H9 (cell line): ENCODE measurements around the gene CSTPP1. TPM values are rescaled to one million over a fixed set of nuclear protein-coding genes. Genes with fewer than 3 reads are reported as not detected.

Source experiments
- DNase-seq: peaks from one replicate; pipeline ENCODE4 v3.0.0-alpha.2; 2017
- H2AFZ ChIP-seq: one replicate; pipeline ENCODE4 v1.6.1; 2013; ENCODE audit warnings: mild to moderate bottlenecking, low read length, control low read depth, moderate library complexity
- H2AK5ac ChIP-seq: 2 replicates; pipeline ENCODE4 v1.6.1; 2013; ENCODE audit warnings: low read length, control low read depth, mixed read lengths; ENCODE audit not compliant: insufficient read length
- H2BK120ac ChIP-seq: one replicate; pipeline ENCODE4 v1.6.1; 2013; ENCODE audit warnings: low read depth, mild to moderate bottlenecking, low read length, control low read depth, inconsistent platforms; ENCODE audit not compliant: poor library complexity, severe bottlenecking
- H2BK12ac ChIP-seq: 2 replicates; pipeline ENCODE4 v1.6.1; 2013; ENCODE audit warnings: low read length, control low read depth, mixed read lengths, low read depth; ENCODE audit not compliant: insufficient read length
- H2BK15ac ChIP-seq: 2 replicates; pipeline ENCODE4 v1.6.1; 2013; ENCODE audit warnings: low read depth, low read length, control low read depth
- H2BK20ac ChIP-seq: one replicate; pipeline ENCODE4 v1.6.1; 2013; ENCODE audit warnings: low read depth, mild to moderate bottlenecking, low read length, control low read depth, inconsistent platforms; ENCODE audit not compliant: poor library complexity, severe bottlenecking
- H2BK5ac ChIP-seq: 2 replicates; pipeline ENCODE4 v1.6.1; 2013; ENCODE audit warnings: low read length, control low read depth, mixed read lengths; ENCODE audit not compliant: insufficient read length
- H3K14ac ChIP-seq: 2 replicates; pipeline ENCODE4 v1.6.1; 2013; ENCODE audit warnings: low read length, control low read depth; ENCODE audit not compliant: insufficient read depth
- H3K18ac ChIP-seq: 2 replicates; pipeline ENCODE4 v1.6.1; 2013; ENCODE audit warnings: low read depth, mild to moderate bottlenecking, mixed read lengths, low read length, control low read depth; ENCODE audit not compliant: insufficient read length
- H3K23ac ChIP-seq: 2 replicates; pipeline ENCODE4 v1.6.1; 2013; ENCODE audit warnings: low read length, control low read depth, mixed read lengths, low read depth; ENCODE audit not compliant: insufficient read length
- H3K23me2 ChIP-seq: 2 replicates; pipeline ENCODE4 v1.6.1; 2013; ENCODE audit warnings: low read depth, mild to moderate bottlenecking, mixed read lengths, low read length, control low read depth; ENCODE audit not compliant: insufficient read length, poor library complexity, severe bottlenecking
- H3K27ac ChIP-seq: 2 replicates; pipeline ENCODE4 v1.5.1; 2013; ENCODE audit warnings: low read length, control low read depth, mixed read lengths, low read depth; ENCODE audit not compliant: insufficient read length
- H3K27me3 ChIP-seq: 2 replicates; pipeline ENCODE4 v1.6.1; 2013; ENCODE audit warnings: low read length, control low read depth, inconsistent platforms; ENCODE audit not compliant: insufficient read depth
- H3K4ac ChIP-seq: 2 replicates; pipeline ENCODE4 v1.6.1; 2013; ENCODE audit warnings: low read depth, mild to moderate bottlenecking, control low read depth, inconsistent platforms, low read length, moderate library complexity
- H3K4me1 ChIP-seq: 2 replicates; pipeline ENCODE4 v1.6.1; 2013; ENCODE audit warnings: low read length, control low read depth, inconsistent platforms; ENCODE audit not compliant: insufficient read depth
- H3K4me2 ChIP-seq: 2 replicates; pipeline ENCODE4 v1.6.1; 2013; ENCODE audit warnings: low read length, control low read depth, mixed read lengths; ENCODE audit not compliant: insufficient read length, insufficient read depth
- H3K56ac ChIP-seq: 2 replicates; pipeline ENCODE4 v1.6.1; 2013; ENCODE audit warnings: low read depth, mild to moderate bottlenecking, mixed read lengths, low read length, control low read depth; ENCODE audit not compliant: insufficient read length
- H3K79me1 ChIP-seq: 2 replicates; pipeline ENCODE4 v1.6.1; 2013; ENCODE audit warnings: low read depth, mild to moderate bottlenecking, moderate library complexity, low read length, control low read depth, inconsistent platforms; ENCODE audit not compliant: insufficient read depth, poor library complexity, severe bottlenecking
- H3K79me2 ChIP-seq: 2 replicates; pipeline ENCODE4 v1.6.1; 2013; ENCODE audit warnings: low read length, control low read depth, inconsistent platforms; ENCODE audit not compliant: insufficient read depth
- H3K9ac ChIP-seq: 2 replicates; pipeline ENCODE4 v1.6.1; 2013; ENCODE audit warnings: low read length, control low read depth, mixed read lengths; ENCODE audit not compliant: insufficient read length; ENCODE audit errors: extremely low read depth
- H3K9me3 ChIP-seq: one replicate; pipeline ENCODE4 v1.6.1; 2013; ENCODE audit warnings: low read depth, low read length, inconsistent platforms; ENCODE audit not compliant: control insufficient read depth
- H3T11ph ChIP-seq: one replicate; pipeline ENCODE4 v1.6.1; 2013; ENCODE audit warnings: mild to moderate bottlenecking, low read length, control low read depth, inconsistent platforms
- H4K20me1 ChIP-seq: one replicate; pipeline ENCODE4 v1.6.1; 2013; ENCODE audit not compliant: control insufficient read depth, insufficient read length, insufficient read depth
- H4K5ac ChIP-seq: 2 replicates; pipeline ENCODE4 v1.6.1; 2013; ENCODE audit warnings: low read depth, mild to moderate bottlenecking, mixed read lengths, low read length, control low read depth; ENCODE audit not compliant: insufficient read length
- H4K8ac ChIP-seq: replicated peaks from 2 replicates; pipeline ENCODE4 v1.6.1; 2013; ENCODE audit warnings: low read length, control low read depth, mixed read lengths, low read depth; ENCODE audit not compliant: insufficient read length
- H4K91ac ChIP-seq: 2 replicates; pipeline ENCODE4 v1.6.1; 2013; ENCODE audit warnings: low read depth, mild to moderate bottlenecking, moderate library complexity, mixed read lengths, low read length, control low read depth; ENCODE audit not compliant: insufficient read length
- H3K27ac Mint-ChIP-seq, 3 experiments: 2 replicates in 2 of 3; 3 replicates in 1 of 3; pipeline ENCODE4 v1.8.0; 2020 to 2021; ENCODE audit warnings: mixed read lengths in 3 of 3, mild to moderate bottlenecking in 1 of 3, moderate library complexity in 1 of 3
- H3K27me3 Mint-ChIP-seq: 2 replicates; pipeline ENCODE4 v1.8.0; 2021; ENCODE audit warnings: low read depth, mild to moderate bottlenecking, moderate library complexity, mixed read lengths
- H3K36me3 Mint-ChIP-seq, 3 experiments: 2 replicates in 2 of 3; 3 replicates in 1 of 3; pipeline ENCODE4 v1.8.0; 2020 to 2021; ENCODE audit warnings: low read depth in 3 of 3, mixed read lengths in 3 of 3; ENCODE audit not compliant: insufficient read depth in 1 of 3
- H3K4me1 Mint-ChIP-seq, 2 experiments: 2 replicates each; pipeline ENCODE4 v1.8.0; 2020; ENCODE audit warnings: mixed read lengths in 2 of 2
- H3K4me3 Mint-ChIP-seq, 2 experiments: 2 replicates in 1 of 2; 3 replicates in 1 of 2; pipeline ENCODE4 v1.8.0; 2020 to 2021; ENCODE audit warnings: mild to moderate bottlenecking in 2 of 2, mixed read lengths in 2 of 2, moderate library complexity in 1 of 2
- H3K9me3 Mint-ChIP-seq, 2 experiments: 2 replicates in 1 of 2; 3 replicates in 1 of 2; pipeline ENCODE4 v1.8.0; 2020; ENCODE audit warnings: mild to moderate bottlenecking in 2 of 2, mixed read lengths in 2 of 2, moderate library complexity in 1 of 2
- WGBS: extraction: QIAGEN DNeasy Blood & Tissue Kit; methylation state at CpG from one replicate; pipeline ENCODE4 v1.1.7; 2013; ENCODE audit warnings: missing lambda C conversion rate, low lambda C conversion rate, mixed read lengths; ENCODE audit not compliant: insufficient read length; ENCODE audit errors: extremely low coverage; 5-methylcytosine and 5-hydroxymethylcytosine counted together
- total RNA-seq: library from RNA; stranded (reverse); gene quantifications from 2 replicates; pipeline ENCODE4 v1.2.1, GENCODE V29; 2021
- TF ChIP-seq, protein P1 (sequence below): fragments of 200-600 bp; sonication (generic); conservative IDR thresholded peaks from 3 replicates; pipeline ENCODE4 v1.8.0; 2021; ENCODE audit warnings: antibody characterized with exemption, mild to moderate bottlenecking

Gene CSTPP1
- total RNA-seq, 1 experiment from 2014 or later = 21.2 TPM

DNA sequence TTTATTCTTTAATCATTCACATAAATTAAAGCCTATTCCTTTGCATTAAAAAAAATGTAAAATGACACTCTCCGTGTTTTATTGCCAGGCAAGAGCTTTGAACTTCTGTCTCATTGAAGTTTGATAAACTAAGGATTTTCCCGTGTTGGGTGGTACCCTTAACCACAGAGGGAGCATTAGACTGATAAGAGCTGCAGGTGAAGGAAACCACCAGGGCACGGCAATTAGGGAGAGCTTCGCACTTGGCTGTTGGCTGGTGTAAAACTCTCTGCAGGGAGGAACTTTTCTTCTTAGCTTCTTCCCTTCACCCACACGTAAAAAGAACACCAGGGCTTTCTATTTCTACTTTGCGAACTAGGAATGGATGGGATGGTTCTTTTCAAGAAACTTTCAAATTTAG, 47.0 kb downstream of the CSTPP1 start:
- no peaks in the 10 kb centered on the region for H3K27me3 ChIP-seq
- H2BK20ac ChIP-seq = no peak overlapping the region
- H4K8ac ChIP-seq = no peak overlapping the region
- H3K23ac ChIP-seq = no peak overlapping the region
- H3K27ac ChIP-seq = no peak overlapping the region
- no peak overlapping the region for H3K14ac ChIP-seq
- H3K79me2 ChIP-seq = no peaks in the 10 kb centered on the region
- no peaks in the 10 kb centered on the region for H3K27me3 Mint-ChIP-seq
- no peak overlapping the region for H2BK5ac ChIP-seq
- no peak overlapping the region for H2BK120ac ChIP-seq
- H3K27ac Mint-ChIP-seq = no peak overlapping the region
- no peak overlapping the region for H3T11ph ChIP-seq
- DNase-seq = no peak
- H3K18ac ChIP-seq = no peak overlapping the region
- no peak overlapping the region for H4K91ac ChIP-seq
- no peak overlapping the region for H3K9ac ChIP-seq
- no CpG with 5 or more reads among the region's 6 CpGs for WGBS
- no peak overlapping the region for H3K4ac ChIP-seq
- no peak overlapping the region for H2AK5ac ChIP-seq
- H2AFZ ChIP-seq = no peak overlapping the region
- no peak overlapping the region for H3K4me3 Mint-ChIP-seq
- no peaks in the 10 kb centered on the region for H4K20me1 ChIP-seq
- no peak overlapping the region for H3K4me2 ChIP-seq
- H3K23me2 ChIP-seq = no peaks in the 10 kb centered on the region
- no peak overlapping the region for H4K5ac ChIP-seq
- no peaks in the 10 kb centered on the region for H3K79me1 ChIP-seq
- TF ChIP-seq, protein P1, sequence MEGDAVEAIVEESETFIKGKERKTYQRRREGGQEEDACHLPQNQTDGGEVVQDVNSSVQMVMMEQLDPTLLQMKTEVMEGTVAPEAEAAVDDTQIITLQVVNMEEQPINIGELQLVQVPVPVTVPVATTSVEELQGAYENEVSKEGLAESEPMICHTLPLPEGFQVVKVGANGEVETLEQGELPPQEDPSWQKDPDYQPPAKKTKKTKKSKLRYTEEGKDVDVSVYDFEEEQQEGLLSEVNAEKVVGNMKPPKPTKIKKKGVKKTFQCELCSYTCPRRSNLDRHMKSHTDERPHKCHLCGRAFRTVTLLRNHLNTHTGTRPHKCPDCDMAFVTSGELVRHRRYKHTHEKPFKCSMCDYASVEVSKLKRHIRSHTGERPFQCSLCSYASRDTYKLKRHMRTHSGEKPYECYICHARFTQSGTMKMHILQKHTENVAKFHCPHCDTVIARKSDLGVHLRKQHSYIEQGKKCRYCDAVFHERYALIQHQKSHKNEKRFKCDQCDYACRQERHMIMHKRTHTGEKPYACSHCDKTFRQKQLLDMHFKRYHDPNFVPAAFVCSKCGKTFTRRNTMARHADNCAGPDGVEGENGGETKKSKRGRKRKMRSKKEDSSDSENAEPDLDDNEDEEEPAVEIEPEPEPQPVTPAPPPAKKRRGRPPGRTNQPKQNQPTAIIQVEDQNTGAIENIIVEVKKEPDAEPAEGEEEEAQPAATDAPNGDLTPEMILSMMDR = no peak
- no peak overlapping the region for H2BK15ac ChIP-seq
- H3K4me1 ChIP-seq = no peaks in the 10 kb centered on the region
- no peak overlapping the region for H3K56ac ChIP-seq
- peaks cover 0 to 8% (median 0%) of the 10 kb centered on the region in 3 experiments; a peak in 3 of 7 replicates for H3K36me3 Mint-ChIP-seq
- no peak overlapping the region for H2BK12ac ChIP-seq
- no peaks in the 10 kb centered on the region for H3K9me3 ChIP-seq
- peaks cover 18 to 28% of the 10 kb centered on the region in 2 experiments for H3K4me1 Mint-ChIP-seq
- H3K9me3 Mint-ChIP-seq = no peaks in the 10 kb centered on the region
